GM12873 (cell line): ENCODE results near the gene ERC1.

ENCODE experiments used
- CTCF ChIP-seq: IDR thresholded peaks from 2 replicates; pipeline ENCODE4 v1.5.1; 2012; ENCODE audit warnings: low read depth, mild to moderate bottlenecking, moderate library complexity, low read length, control low read depth; ENCODE audit not compliant: insufficient read depth; ENCODE audit errors: missing control alignments

The ERC1 gene

DNA sequence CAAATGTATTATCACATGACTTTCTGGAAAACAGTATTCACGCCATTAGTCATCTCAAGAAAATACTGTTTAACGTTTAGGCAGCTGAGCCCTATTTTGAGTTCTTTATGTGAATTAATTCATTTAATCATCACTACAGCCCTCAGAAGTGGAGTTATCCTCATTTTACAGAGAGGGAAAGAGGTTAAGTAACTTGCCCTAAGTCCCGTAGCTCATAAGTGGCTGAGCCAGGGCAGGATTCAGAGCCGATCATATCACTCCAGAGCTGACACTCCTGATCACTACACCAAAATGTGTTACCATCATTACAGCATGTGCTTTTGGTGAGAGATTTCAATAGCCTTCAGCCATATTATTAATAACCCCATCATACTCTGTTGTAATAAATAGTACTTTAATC, 392.7 kb downstream of the ERC1 start:
- no peak for TF ChIP-seq CTCF

- no peak for TF ChIP-seq CTCF
Observed at GRCh38 chr12:1384910-1385309, 393.9 kb downstream of the ERC1 start.

DNA sequence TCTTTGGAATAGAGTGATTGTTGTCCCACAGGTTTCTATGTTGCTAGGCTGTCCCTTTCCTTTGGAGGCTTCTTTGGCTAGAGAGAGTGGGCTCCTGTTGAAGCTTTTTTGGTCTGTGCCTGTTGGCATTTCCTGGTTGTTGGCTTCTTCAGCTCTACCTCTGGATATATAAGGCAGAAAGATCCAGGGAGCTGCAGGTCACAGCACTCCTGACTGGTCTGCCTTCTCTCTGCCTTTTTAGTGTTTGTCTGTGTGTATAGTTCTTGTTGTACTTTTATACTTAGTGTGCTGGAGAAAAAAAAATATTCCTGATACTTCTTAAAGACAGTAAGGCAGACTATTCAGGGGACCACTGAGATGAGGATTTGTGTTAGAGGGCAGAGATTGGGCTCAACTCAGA, 400.7 kb downstream of the ERC1 start:
- no peak for TF ChIP-seq CTCF

DNA sequence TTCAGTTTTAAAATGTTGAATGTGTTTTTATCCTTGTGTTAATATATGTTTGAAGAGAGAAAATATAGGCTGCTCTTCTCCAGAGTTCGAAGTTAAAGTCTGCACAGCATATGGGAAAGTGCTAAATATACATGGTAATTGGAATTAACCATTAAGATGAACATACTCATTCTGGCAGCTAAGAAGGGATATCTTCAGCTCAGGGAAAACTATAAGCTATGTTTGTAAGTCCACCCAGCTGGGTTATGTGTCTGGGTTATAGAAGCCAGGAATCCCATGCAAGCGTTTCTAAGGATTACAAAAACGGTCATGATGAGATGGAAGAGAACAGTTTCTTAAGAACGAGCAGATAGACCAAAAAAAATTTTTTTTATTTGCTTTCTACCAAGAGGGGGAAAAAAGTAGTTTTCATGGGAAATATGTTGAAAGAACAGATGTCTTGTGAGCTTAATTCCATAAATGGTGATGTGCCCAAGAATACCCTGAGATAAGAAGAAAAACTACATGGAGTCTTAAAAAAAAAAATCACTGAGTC, 404.5 kb downstream of the ERC1 start:
- TF ChIP-seq CTCF = no peak

DNA sequence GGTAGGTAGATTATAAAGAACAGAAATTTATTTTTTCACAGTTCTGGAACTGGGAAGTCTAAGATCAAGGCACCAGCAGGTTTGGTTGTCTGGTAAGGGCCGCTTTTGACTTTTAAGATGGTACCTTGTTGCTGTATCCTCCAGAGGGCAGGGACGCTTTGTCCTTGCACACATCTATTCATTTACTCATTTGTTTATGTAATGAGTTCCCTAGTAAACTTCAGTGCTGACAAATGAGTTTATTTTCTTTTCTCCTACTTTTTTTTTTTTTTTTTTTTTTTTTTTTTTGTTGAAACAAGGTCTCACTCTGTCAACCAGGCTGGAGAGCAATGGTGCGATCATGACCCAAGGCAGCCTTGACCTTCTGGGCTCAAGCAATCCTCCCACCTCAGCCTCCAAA, 407.6 kb downstream of the ERC1 start:
- no peak for TF ChIP-seq CTCF

- no peak for TF ChIP-seq CTCF
Observed at GRCh38 chr12:1401891-1402290, 410.9 kb downstream of the ERC1 start.

DNA sequence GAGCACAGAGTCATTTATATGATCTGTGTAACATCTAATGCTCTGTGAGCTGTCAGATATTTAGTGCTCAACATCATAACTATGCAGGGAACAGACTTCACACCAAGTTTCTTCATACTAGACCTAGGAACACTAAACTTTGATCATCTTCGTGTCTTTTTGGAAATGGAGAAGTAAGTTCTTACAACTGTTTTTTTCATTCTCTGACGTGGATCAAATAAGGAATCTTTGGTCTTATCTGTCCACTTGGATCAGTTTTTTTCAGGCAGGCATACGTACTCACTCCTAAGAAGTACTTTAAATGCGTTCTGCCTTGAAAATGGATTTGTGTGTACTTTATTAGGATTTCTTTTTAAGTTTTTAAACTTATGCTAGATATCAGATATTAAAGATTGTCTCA, 412.4 kb downstream of the ERC1 start:
- no peak for TF ChIP-seq CTCF
